ENCODE measurements around the gene TMA16. TPM values are rescaled to one million over a fixed set of nuclear protein-coding genes. Genes with fewer than 3 reads are reported as not detected.

The TMA16 gene
- total RNA-seq, 2 experiments from 2014 or later: 53.5 to 58.4 TPM

- POLR2A ChIA-PET: no interaction called here
- ATAC-seq (no peak), DNase-seq (no peak)
- CTCF ChIA-PET: interaction anchor here (1.2 to 1.8 kb wide), 3 partner anchors 9 to 73 kb away, joined by 3 to 9 read pairs (median 5); no protein-coding TSS in a partner anchor
- Mint-ChIP-seq H3K27me3 (peaks cover 6% of the 10 kb centered on the region), H3K4me1 (ENCODE audit: low read depth) (no peaks in the 10 kb centered on the region), H3K9me3 (no peaks in the 10 kb centered on the region), H3K27ac (no peak overlapping the region), H3K36me3 (ENCODE audit: low read depth) (no peaks in the 10 kb centered on the region), H3K4me3 (no peak overlapping the region)
- no peak for TF ChIP-seq CTCF (IDR thresholded peaks at IDR 0.05)
- intact Hi-C loops (cut with micrococcal nuclease): no loop called here
Measured at GRCh38 chr4:163476761-163477438, 17.6 kb upstream of the TMA16 start.

- no peak for DNase-seq
- Mint-ChIP-seq H3K27me3 (peaks cover 1% of the 10 kb centered on the region), H3K9me3 (no peaks in the 10 kb centered on the region), H3K27ac (no peak overlapping the region), H3K4me1 (ENCODE audit: low read depth) (no peaks in the 10 kb centered on the region), H3K4me3 (no peak overlapping the region), H3K36me3 (ENCODE audit: low read depth) (no peaks in the 10 kb centered on the region)
- CTCF ChIA-PET: interaction anchor here (3.5 kb wide), 1 partner anchor 67 kb away, joined by 29 read pairs; no protein-coding TSS in a partner anchor
- ATAC-seq: no peak
- POLR2A ChIA-PET: no interaction called here
- no peak for TF ChIP-seq CTCF (IDR thresholded peaks at IDR 0.05)
- intact Hi-C loops (cut with micrococcal nuclease): loop anchor here (5.0 kb wide), 1 partner anchor 200 kb away; no protein-coding TSS in a partner anchor
Measured at GRCh38 chr4:163482190-163482589, 12.3 kb upstream of the TMA16 start.

GRCh38 chr4:163484906-163485305 is 9.6 kb upstream of the TMA16 start:
- CTCF ChIA-PET: interaction anchor here (0.6 to 3.3 kb wide), 14 partner anchors 9 to 314 kb away, joined by 3 to 48 read pairs (median 3); partner anchors contain the start of genes TKTL2 and TMA16
- peak; percentile 74 for TF ChIP-seq CTCF (IDR thresholded peaks at IDR 0.05)
- Mint-ChIP-seq H3K27ac (no peak overlapping the region), H3K36me3 (ENCODE audit: low read depth) (no peaks in the 10 kb centered on the region), H3K4me3 (no peak overlapping the region), H3K27me3 (peaks cover 7% of the 10 kb centered on the region), H3K4me1 (ENCODE audit: low read depth) (no peaks in the 10 kb centered on the region), H3K9me3 (no peaks in the 10 kb centered on the region)
- POLR2A ChIA-PET: no interaction called here
- intact Hi-C loops (cut with micrococcal nuclease): loop anchor here (2.0 to 5.0 kb wide), 2 partner anchors 60 to 197 kb away; no protein-coding TSS in a partner anchor
- peak; percentile 71 for ATAC-seq
- DNase-seq: peak; percentile 77

DNA sequence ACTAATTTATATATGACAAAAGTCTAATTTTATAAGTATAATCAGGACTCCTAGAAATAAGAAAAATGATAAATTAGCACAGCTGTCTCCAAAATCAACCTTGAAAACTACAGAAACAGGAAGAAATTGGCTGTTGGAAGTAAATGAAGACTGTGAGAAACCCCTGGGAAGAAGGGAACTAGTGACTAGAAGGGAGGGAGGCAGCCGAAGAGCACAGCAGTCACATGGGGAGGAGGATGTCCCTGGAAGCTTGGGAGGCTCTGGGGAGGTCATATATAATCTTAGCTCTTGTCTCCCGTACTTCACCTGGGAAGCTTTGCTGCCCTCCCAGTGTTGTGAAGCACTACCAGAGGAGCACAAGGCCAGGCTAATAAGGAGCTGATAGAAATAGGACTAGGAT is 8.9 kb upstream of the TMA16 start:
- ATAC-seq: no peak
- intact Hi-C loops (cut with micrococcal nuclease): loop anchor here (2.0 kb wide), 1 partner anchor 59 kb away; no protein-coding TSS in a partner anchor
- no peaks in the 10 kb centered on the region for H3K4me1 Mint-ChIP-seq (ENCODE audit: low read depth)
- no peak for TF ChIP-seq CTCF (IDR thresholded peaks at IDR 0.05)
- ChIA-PET CTCF (interaction anchor here (0.8 to 3.3 kb wide), 15 partner anchors 9 to 1248 kb away, joined by 3 to 48 read pairs (median 3); partner anchors contain the start of gene TMA16), POLR2A (interaction anchor here (1.0 kb wide), 1 partner anchor 9 kb away, joined by 4 read pairs; the partner anchor contains the start of gene TMA16)
- H3K36me3 Mint-ChIP-seq (ENCODE audit: low read depth): no peaks in the 10 kb centered on the region
- no peak overlapping the region for H3K27ac Mint-ChIP-seq
- H3K27me3 Mint-ChIP-seq: peaks cover 5% of the 10 kb centered on the region
- no peaks in the 10 kb centered on the region for H3K9me3 Mint-ChIP-seq
- DNase-seq: no peak
- no peak overlapping the region for H3K4me3 Mint-ChIP-seq

DNA sequence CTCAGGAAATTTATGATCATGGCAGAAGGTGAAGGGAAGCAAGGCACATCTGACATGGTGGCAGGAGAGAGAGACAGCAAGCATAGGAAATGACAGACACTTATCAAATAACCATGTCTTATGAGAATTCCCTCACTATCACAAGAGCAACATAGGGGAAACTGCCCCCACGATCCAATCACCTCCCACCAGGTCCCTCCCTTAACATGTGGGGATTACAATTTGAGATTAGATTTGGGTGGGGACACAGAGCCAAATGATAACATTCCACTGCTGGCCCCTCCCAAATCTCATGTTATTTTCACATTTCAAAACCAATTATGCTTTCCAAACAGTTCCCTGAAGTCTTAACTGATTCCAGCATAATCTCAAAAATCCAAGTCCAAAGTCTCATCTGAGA is 8.2 kb upstream of the TMA16 start:
- no peak overlapping the region for H3K27ac Mint-ChIP-seq
- ChIA-PET CTCF (interaction anchor here (0.8 to 3.3 kb wide), 10 partner anchors 10 to 1246 kb away, joined by 3 to 48 read pairs (median 3); no protein-coding TSS in a partner anchor), POLR2A (interaction anchor here (1.0 kb wide), 1 partner anchor 8 kb away, joined by 4 read pairs; the partner anchor contains the start of gene TMA16)
- peaks cover 5% of the 10 kb centered on the region for H3K27me3 Mint-ChIP-seq
- H3K4me3 Mint-ChIP-seq: no peak overlapping the region
- no peaks in the 10 kb centered on the region for H3K9me3 Mint-ChIP-seq
- intact Hi-C loops (cut with micrococcal nuclease): no loop called here
- TF ChIP-seq CTCF (IDR thresholded peaks at IDR 0.05): no peak
- no peaks in the 10 kb centered on the region for H3K36me3 Mint-ChIP-seq (ENCODE audit: low read depth)
- DNase-seq (no peak), ATAC-seq (no peak)
- no peaks in the 10 kb centered on the region for H3K4me1 Mint-ChIP-seq (ENCODE audit: low read depth)
